DOHH2 (cell line): Measurements from ENCODE around the gene IDNK.

Experiments used
- H3F3A ChIP-seq: fragments of 200-600 bp; sonication (generic), shearing (Covaris generic); 2 replicates; pipeline ENCODE4 v1.6.0; 2016; ENCODE audit warnings: antibody characterized with exemption, mild to moderate bottlenecking; ENCODE audit not compliant: control insufficient read depth, insufficient read depth
- H3K27ac ChIP-seq: fragments of 200-600 bp; sonication (generic); 2 replicates; pipeline ENCODE4 v1.5.1; 2014; ENCODE audit warnings: low read depth, mild to moderate bottlenecking, low read length, moderate library complexity
- H3K27me3 ChIP-seq: fragments of 200-600 bp; sonication (generic); 2 replicates; pipeline ENCODE4 v1.6.1; 2014; ENCODE audit warnings: mild to moderate bottlenecking, low read length, mixed read lengths; ENCODE audit not compliant: control insufficient read depth
- H3K36me3 ChIP-seq: fragments of 200-600 bp; sonication (generic); 2 replicates; pipeline ENCODE4 v1.6.1; 2014; ENCODE audit warnings: mild to moderate bottlenecking, low read length, moderate library complexity, mixed read lengths; ENCODE audit not compliant: control insufficient read depth
- H3K4me1 ChIP-seq: fragments of 200-600 bp; sonication (generic); 2 replicates; pipeline ENCODE4 v1.6.1; 2014; ENCODE audit warnings: mild to moderate bottlenecking, low read length, mixed read lengths; ENCODE audit not compliant: control insufficient read depth
- H3K4me2 ChIP-seq: fragments of 200-600 bp; sonication (generic); 2 replicates; pipeline ENCODE4 v1.6.0; 2014; ENCODE audit warnings: mild to moderate bottlenecking, low read length, moderate library complexity
- H3K4me3 ChIP-seq: fragments of 200-600 bp; sonication (generic); 2 replicates; pipeline ENCODE4 v1.5.1; 2014; ENCODE audit warnings: mild to moderate bottlenecking, low read length, mixed read lengths
- H3K79me2 ChIP-seq: fragments of 200-600 bp; sonication (generic); 2 replicates; pipeline ENCODE4 v1.6.1; 2014; ENCODE audit warnings: mild to moderate bottlenecking, low read length, mixed read lengths; ENCODE audit not compliant: control insufficient read depth
- H3K9me2 ChIP-seq: fragments of 200-600 bp; sonication (generic); replicated peaks from 2 replicates; pipeline ENCODE4 v1.6.1; 2014; ENCODE audit warnings: mild to moderate bottlenecking, low read length, mixed read lengths; ENCODE audit not compliant: control insufficient read depth
- H3K9me3 ChIP-seq: fragments of 200-600 bp; sonication (generic); 2 replicates; pipeline ENCODE4 v1.6.1; 2014; ENCODE audit warnings: antibody characterized with exemption, low read length, mixed read lengths; ENCODE audit not compliant: control insufficient read depth, insufficient read depth
- H4K20me1 ChIP-seq: fragments of 200-600 bp; sonication (generic); 2 replicates; pipeline ENCODE4 v1.6.0; 2014; ENCODE audit warnings: low read depth, mild to moderate bottlenecking, antibody characterized with exemption, low read length, moderate library complexity; ENCODE audit not compliant: control insufficient read depth, insufficient read depth
- EZH2phosphoT487 ChIP-seq: fragments of 200-600 bp; sonication (generic); IDR thresholded peaks from 2 replicates; pipeline ENCODE4 v1.6.1; 2017; ENCODE audit warnings: borderline replicate concordance, mild to moderate bottlenecking, antibody characterized with exemption, low read length, moderate library complexity, mixed read lengths
- TF ChIP-seq, protein P1 (sequence below): fragments of 200-600 bp; sonication (generic); IDR thresholded peaks from one replicate; pipeline ENCODE4 v1.5.1; 2014; ENCODE audit warnings: antibody characterized with exemption, mild to moderate bottlenecking, low read depth, low read length; ENCODE audit not compliant: poor library complexity, severe bottlenecking

The IDNK gene

DNA sequence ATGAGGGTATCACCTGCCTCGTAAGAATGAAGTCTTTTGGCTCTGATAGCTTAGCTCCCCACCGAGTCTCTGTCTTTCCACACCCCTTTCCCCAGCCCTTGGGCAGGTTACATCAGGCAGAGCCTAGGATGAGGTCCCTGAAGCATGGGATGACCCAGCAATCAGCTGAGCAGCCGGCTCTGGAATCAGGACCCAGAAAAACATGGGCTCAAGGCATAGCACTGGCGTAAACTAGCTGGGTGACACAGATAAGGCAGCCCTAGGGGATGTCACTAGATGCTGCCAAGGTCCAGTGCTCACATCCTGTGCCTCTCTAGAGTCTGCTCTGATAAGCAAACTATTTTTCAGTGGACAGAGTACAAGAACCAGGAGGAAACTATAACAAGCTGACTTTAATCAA is 26.6 kb downstream of the IDNK start:
- Histone ChIP-seq H3K4me3 (no peak overlapping the region), H3K4me1 (no peaks in the 10 kb centered on the region; the same call in 1 of the 2 replicates), H4K20me1 (no peaks in the 10 kb centered on the region), H3K36me3 (peaks cover 27% of the 10 kb centered on the region), H3K79me2 (no peaks in the 10 kb centered on the region), H3K4me2 (no peak overlapping the region), H3K27me3 (no peaks in the 10 kb centered on the region), H3K9me3 (no peaks in the 10 kb centered on the region), H3K27ac (no peak overlapping the region), H3F3A (no peaks in the 10 kb centered on the region), H3K9me2 (no peaks in the 10 kb centered on the region)
- TF ChIP-seq, protein P1, sequence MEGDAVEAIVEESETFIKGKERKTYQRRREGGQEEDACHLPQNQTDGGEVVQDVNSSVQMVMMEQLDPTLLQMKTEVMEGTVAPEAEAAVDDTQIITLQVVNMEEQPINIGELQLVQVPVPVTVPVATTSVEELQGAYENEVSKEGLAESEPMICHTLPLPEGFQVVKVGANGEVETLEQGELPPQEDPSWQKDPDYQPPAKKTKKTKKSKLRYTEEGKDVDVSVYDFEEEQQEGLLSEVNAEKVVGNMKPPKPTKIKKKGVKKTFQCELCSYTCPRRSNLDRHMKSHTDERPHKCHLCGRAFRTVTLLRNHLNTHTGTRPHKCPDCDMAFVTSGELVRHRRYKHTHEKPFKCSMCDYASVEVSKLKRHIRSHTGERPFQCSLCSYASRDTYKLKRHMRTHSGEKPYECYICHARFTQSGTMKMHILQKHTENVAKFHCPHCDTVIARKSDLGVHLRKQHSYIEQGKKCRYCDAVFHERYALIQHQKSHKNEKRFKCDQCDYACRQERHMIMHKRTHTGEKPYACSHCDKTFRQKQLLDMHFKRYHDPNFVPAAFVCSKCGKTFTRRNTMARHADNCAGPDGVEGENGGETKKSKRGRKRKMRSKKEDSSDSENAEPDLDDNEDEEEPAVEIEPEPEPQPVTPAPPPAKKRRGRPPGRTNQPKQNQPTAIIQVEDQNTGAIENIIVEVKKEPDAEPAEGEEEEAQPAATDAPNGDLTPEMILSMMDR, result no peak
- no peak for TF ChIP-seq EZH2phosphoT487

DNA sequence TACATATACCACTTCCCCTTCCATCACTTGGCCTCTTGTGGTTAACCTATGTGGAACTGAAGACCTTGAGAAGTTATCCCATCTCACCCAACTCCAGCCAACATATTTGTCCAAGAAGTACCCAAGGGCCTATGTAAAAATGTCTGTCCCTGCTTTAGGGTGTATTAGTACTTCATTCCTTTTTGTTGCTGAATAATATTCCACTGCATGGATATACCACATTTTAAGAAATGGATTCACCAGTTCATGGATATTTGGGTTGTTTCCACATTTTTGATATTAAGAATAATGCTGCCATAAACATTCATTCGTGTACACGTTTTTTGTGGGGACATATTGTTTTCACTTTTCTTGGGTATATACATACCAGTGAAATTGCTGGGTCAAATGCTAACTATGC is 28.6 kb downstream of the IDNK start:
- Histone ChIP-seq H3K9me3 (no peaks in the 10 kb centered on the region), H3K4me2 (no peak overlapping the region), H3K27me3 (no peaks in the 10 kb centered on the region), H3F3A (no peaks in the 10 kb centered on the region), H3K36me3 (peaks cover 42% of the 10 kb centered on the region), H3K4me3 (no peak overlapping the region), H3K4me1 (no peaks in the 10 kb centered on the region; the same call in 1 of the 2 replicates), H3K27ac (no peak overlapping the region), H4K20me1 (no peaks in the 10 kb centered on the region), H3K79me2 (no peaks in the 10 kb centered on the region), H3K9me2 (no peaks in the 10 kb centered on the region)
- TF ChIP-seq, protein P1, result no peak
- TF ChIP-seq EZH2phosphoT487, result no peak

DNA sequence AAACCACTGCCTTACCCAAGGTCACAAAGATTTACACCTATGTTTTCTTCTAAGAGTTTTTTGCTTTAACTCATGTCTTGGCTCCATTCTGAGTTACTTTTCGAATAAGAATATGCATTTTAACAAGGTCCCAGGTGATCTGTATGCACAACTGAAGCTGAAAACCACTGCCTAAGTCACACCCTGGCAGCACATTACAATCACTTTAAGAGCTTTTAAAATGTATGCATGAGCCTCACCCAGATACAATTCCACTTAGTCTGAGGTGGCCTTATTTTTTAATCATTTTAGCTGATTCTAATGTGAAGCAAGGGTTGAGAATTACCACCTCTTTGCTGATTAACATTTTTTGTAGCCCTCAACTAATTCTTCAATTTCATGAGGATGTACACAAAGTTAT is 29.5 kb downstream of the IDNK start:
- Histone ChIP-seq H3K27me3 (no peaks in the 10 kb centered on the region), H3K79me2 (no peaks in the 10 kb centered on the region), H3K4me1 (no peaks in the 10 kb centered on the region; the same call in 1 of the 2 replicates), H3F3A (no peaks in the 10 kb centered on the region), H3K9me3 (no peaks in the 10 kb centered on the region), H3K4me3 (no peak overlapping the region), H3K9me2 (no peaks in the 10 kb centered on the region), H3K27ac (no peak overlapping the region), H3K4me2 (no peak overlapping the region), H3K36me3 (peaks cover 51% of the 10 kb centered on the region), H4K20me1 (no peaks in the 10 kb centered on the region)
- TF ChIP-seq, protein P1, result no peak
- no peak for TF ChIP-seq EZH2phosphoT487
